Body of pancreas (tissue), 4 donors: ENCODE results near the gene UGT1A3. TPM values are rescaled to one million over a fixed set of nuclear protein-coding genes. Genes with fewer than 3 reads are reported as not detected.

Experiments
- ATAC-seq: fragments of 150-250 bp; one replicate; pipeline ENCODE4 v1.9.1; 2016
- DNase-seq, 4 donors: peaks; one replicate each; pipeline ENCODE4 v3.0.0-alpha.2; 2019
- H3K27ac ChIP-seq, 4 donors: fragments of 200-600 bp; sonication (generic); 1 replicate in 3 of 4; 2 replicates in 1 of 4; pipeline versions ENCODE4 v1.5.1 to v1.6.1; 2016 to 2019; ENCODE audit warnings: mild to moderate bottlenecking in 1 of 4, mixed read lengths in 1 of 4, moderate library complexity in 1 of 4
- H3K27me3 ChIP-seq, 2 donors: fragments of 200-600 bp; sonication (generic); one replicate each; pipeline ENCODE4 v1.6.0; 2016; ENCODE audit warnings: mild to moderate bottlenecking in 1 of 2
- H3K36me3 ChIP-seq, 2 donors: fragments of 200-600 bp; sonication (generic); replicated peaks in 1 of 2; 2 replicates each; pipeline ENCODE4 v1.5.1; 2016; ENCODE audit warnings: low read depth in 2 of 2; ENCODE audit not compliant: insufficient read depth in 1 of 2
- H3K4me1 ChIP-seq: fragments of 200-600 bp; sonication (generic); one replicate; pipeline ENCODE4 v1.6.0; 2016
- H3K4me3 ChIP-seq, 2 donors: fragments of 200-600 bp; sonication (generic); 1 replicate in 1 of 2; 2 replicates in 1 of 2; pipeline ENCODE4 v1.5.1; 2016 to 2019
- H3K9me3 ChIP-seq, 3 donors: fragments of 200-600 bp; sonication (generic); 1 replicate in 2 of 3; 2 replicates in 1 of 3; pipeline ENCODE4 v1.5.1; 2016
- CTCF ChIP-seq, 7 experiments: fragments of 450-650 bp in 4 of 7; fragments of 200-600 bp in 3 of 7; sonication (generic) in 3 of 7; IDR thresholded peaks; one replicate each; pipeline ENCODE4 v1.5.1; 2016 to 2019; ENCODE audit warnings: antibody characterized with exemption in 7 of 7
- POLR2A ChIP-seq, 3 donors: fragments of 450-650 bp; IDR thresholded peaks; one replicate each; pipeline ENCODE4 v1.6.1; 2016; ENCODE audit warnings: antibody characterized with exemption in 3 of 3, mild to moderate bottlenecking in 2 of 3
- WGBS, 2 donors: methylation state at CpG; one replicate each; pipeline ENCODE4 v1.1.5; 2017; 5-methylcytosine and 5-hydroxymethylcytosine counted together
- intact Hi-C: fragments of 100-400 bp; cut with DNase I; formaldehyde crosslinking; loops from one replicate; pipeline ENCODE4 v1.15.1; 2023
- total RNA-seq, 2 donors: library from RNA; depleted of rRNA; stranded (reverse); fragments of >200 nt; gene quantifications; one replicate each; pipeline ENCODE4 v1.1.0, GENCODE V29; 2016

UGT1A3 gene
- total RNA-seq, 2 donors from 2014 or later = not detected

DNA sequence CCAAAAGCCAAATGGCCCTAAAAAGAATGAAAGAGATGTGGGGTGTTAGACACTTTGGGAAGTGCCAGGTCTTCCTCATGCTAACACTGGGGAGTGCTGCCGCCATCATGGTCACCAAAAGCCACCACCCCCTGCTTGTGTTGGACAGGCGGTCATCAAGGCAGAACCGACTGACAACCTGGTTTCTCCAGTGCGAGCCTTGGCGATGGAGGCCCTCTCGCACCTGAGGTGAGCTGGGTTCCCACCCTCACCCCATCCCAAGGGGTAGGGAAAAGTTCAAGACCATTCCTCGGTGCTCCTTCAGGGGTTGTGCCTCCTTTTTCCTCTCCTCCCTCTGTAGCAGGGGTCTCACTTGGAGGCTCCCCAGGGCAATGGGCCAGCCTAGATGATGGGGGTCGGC lies 82.9 kb downstream of the UGT1A3 start:
- no peak for TF ChIP-seq CTCF (IDR thresholded peaks at IDR 0.05)
- no peak for TF ChIP-seq POLR2A (IDR thresholded peaks at IDR 0.05)
- DNase-seq (peak in 1 of 4 donors; percentile 4), ATAC-seq (no peak)
- no peak overlapping the region for H3K27ac ChIP-seq
- no peaks in the 10 kb centered on the region for H3K9me3 ChIP-seq
- no peak overlapping the region for H3K4me3 ChIP-seq
- no peaks in the 10 kb centered on the region for H3K36me3 ChIP-seq
- no peaks in the 10 kb centered on the region for H3K4me1 ChIP-seq
- WGBS, 2 donors = 72 to 81% methylated on average over 8 of the region's 8 CpGs
- intact Hi-C loops = no loop called here
- H3K27me3 ChIP-seq = no peaks in the 10 kb centered on the region

GRCh38 chr2:233813236-233814055 lies 84.6 kb downstream of the UGT1A3 start:
- H3K4me3 ChIP-seq = no peak overlapping the region
- no peak overlapping the region for H3K27ac ChIP-seq
- H3K4me1 ChIP-seq = no peaks in the 10 kb centered on the region
- WGBS, 2 donors = 64 to 73% methylated on average over 2 to 3 of the region's 3 CpGs
- H3K36me3 ChIP-seq = no peaks in the 10 kb centered on the region
- intact Hi-C loops = no loop called here
- ATAC-seq = no peak
- no peaks in the 10 kb centered on the region for H3K27me3 ChIP-seq
- no peak for TF ChIP-seq POLR2A (IDR thresholded peaks at IDR 0.05)
- peak in 1 of 4 donors; percentile 1 for DNase-seq
- H3K9me3 ChIP-seq = no peaks in the 10 kb centered on the region

DNA sequence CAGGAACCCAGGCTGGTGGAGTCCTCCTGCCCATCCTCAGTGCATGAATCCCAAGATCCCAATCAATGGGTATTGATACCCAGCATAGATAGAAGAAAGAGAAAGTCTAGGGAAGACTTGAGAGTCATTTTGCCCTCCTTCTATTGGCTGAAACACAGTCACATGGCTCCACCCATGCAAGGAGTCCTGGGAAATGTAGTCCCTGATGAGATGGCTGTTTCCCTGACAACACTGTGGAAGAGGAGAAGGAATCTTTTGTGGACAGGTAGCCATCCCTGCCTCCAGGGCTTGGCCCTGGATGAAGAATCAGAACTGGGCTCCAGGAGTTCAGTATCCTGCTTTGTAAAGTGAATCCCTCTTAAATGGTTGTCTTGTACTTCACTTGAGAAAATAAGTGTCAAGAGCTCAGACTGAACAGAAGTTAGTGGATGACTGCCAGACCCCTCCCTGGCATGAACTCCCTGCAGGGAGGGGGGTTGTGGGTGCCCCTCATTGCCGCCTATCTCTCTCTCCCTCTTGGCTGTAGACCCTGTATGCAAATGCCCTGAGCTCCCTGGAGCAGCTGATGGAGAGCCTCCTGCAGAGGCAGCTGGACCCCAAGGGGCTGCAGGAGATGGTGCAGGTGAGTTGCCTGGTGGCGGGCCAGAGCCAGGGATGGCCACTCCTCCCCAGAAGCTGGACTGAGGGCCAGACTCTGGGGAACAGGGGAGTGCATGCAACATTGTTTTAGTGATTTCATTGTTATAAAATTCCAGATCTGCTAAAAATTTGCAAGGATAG lies 85.4 kb downstream of the UGT1A3 start:
- H3K4me1 ChIP-seq = no peaks in the 10 kb centered on the region
- H3K9me3 ChIP-seq = no peaks in the 10 kb centered on the region
- TF ChIP-seq CTCF (IDR thresholded peaks at IDR 0.05) (no peak), POLR2A (IDR thresholded peaks at IDR 0.05) (no peak)
- DNase-seq (peak in 2 of 4 donors; percentile 3 to 4), ATAC-seq (no peak)
- no peak overlapping the region for H3K4me3 ChIP-seq
- no peaks in the 10 kb centered on the region for H3K36me3 ChIP-seq
- WGBS, 2 donors = 57 to 67% methylated on average over 2 of the region's 2 CpGs
- H3K27ac ChIP-seq = no peak overlapping the region
- intact Hi-C loops = no loop called here
- no peaks in the 10 kb centered on the region for H3K27me3 ChIP-seq

- H3K27me3 ChIP-seq = no peaks in the 10 kb centered on the region
- TF ChIP-seq CTCF (IDR thresholded peaks at IDR 0.05) (no peak), POLR2A (IDR thresholded peaks at IDR 0.05) (no peak)
- 74 to 83% methylated on average over 6 of the region's 6 CpGs for WGBS, 2 donors
Observed at GRCh38 chr2:233815861-233816260, 87.0 kb downstream of the UGT1A3 start.

GRCh38 chr2:233816334-233816733 lies 87.5 kb downstream of the UGT1A3 start:
- 57 to 61% methylated on average over 2 of the region's 2 CpGs for WGBS, 2 donors
- Histone ChIP-seq H3K27ac (no peak overlapping the region), H3K36me3 (no peaks in the 10 kb centered on the region), H3K9me3 (no peaks in the 10 kb centered on the region), H3K4me3 (no peak overlapping the region), H3K27me3 (no peaks in the 10 kb centered on the region), H3K4me1 (no peaks in the 10 kb centered on the region)
- intact Hi-C loops = no loop called here
- ATAC-seq (no peak), DNase-seq (peak in 1 of 4 donors; percentile 0)
- no peak for TF ChIP-seq CTCF (IDR thresholded peaks at IDR 0.05)
- TF ChIP-seq POLR2A (IDR thresholded peaks at IDR 0.05) = no peak

More at GRCh38 chr2:233815861-233816260, 87.0 kb downstream of the UGT1A3 start:
- Histone ChIP-seq H3K27ac (no peak overlapping the region), H3K36me3 (no peaks in the 10 kb centered on the region), H3K4me3 (no peak overlapping the region), H3K9me3 (no peaks in the 10 kb centered on the region), H3K4me1 (no peaks in the 10 kb centered on the region)
- ATAC-seq (no peak), DNase-seq (no peak)
- intact Hi-C loops = no loop called here
